ENCODE data around the gene CHSY1.
A peak's percentile ranks its signal among the peaks of the same experiment; 100 is the strongest.

The CHSY1 gene

GRCh38 chr15:101198800-101199199 lies 53.0 kb downstream of the CHSY1 start:
- Histone ChIP-seq H3K4me2 (ENCODE audit: low read length) (peak overlapping the region; percentile 62), H3K9me3 (ENCODE audit: insufficient read depth, low read length) (no peaks in the 10 kb centered on the region), H3K79me2 (ENCODE audit: low read length) (peaks cover 30% of the 10 kb centered on the region), H3K4me1 (ENCODE audit: low read length) (peaks cover 21% of the 10 kb centered on the region), H2AFZ (ENCODE audit: low read depth, low read length) (no peak overlapping the region), H4K20me1 (ENCODE audit: insufficient read depth, low read length) (peaks cover 60% of the 10 kb centered on the region), H3K27me3 (ENCODE audit: low read depth, low read length) (no peaks in the 10 kb centered on the region), H3K9ac (ENCODE audit: low read length) (no peak overlapping the region), H3K27ac (ENCODE audit: low read length) (no peak overlapping the region), H3K4me3 (ENCODE audit: low read length) (peak overlapping the region; percentile 43; the same call in 1 of the 2 replicates), H3K36me3 (replicated peaks; ENCODE audit: low read depth, low read length) (no peaks in the 10 kb centered on the region)
- TF ChIP-seq EZH2phosphoT487 (IDR thresholded peaks at IDR 0.05; ENCODE audit: low read depth), result no peak
- TF ChIP-seq, protein P1, sequence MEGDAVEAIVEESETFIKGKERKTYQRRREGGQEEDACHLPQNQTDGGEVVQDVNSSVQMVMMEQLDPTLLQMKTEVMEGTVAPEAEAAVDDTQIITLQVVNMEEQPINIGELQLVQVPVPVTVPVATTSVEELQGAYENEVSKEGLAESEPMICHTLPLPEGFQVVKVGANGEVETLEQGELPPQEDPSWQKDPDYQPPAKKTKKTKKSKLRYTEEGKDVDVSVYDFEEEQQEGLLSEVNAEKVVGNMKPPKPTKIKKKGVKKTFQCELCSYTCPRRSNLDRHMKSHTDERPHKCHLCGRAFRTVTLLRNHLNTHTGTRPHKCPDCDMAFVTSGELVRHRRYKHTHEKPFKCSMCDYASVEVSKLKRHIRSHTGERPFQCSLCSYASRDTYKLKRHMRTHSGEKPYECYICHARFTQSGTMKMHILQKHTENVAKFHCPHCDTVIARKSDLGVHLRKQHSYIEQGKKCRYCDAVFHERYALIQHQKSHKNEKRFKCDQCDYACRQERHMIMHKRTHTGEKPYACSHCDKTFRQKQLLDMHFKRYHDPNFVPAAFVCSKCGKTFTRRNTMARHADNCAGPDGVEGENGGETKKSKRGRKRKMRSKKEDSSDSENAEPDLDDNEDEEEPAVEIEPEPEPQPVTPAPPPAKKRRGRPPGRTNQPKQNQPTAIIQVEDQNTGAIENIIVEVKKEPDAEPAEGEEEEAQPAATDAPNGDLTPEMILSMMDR (IDR thresholded peaks at IDR 0.05; ENCODE audit: low read depth, low read length), result no peak

DNA sequence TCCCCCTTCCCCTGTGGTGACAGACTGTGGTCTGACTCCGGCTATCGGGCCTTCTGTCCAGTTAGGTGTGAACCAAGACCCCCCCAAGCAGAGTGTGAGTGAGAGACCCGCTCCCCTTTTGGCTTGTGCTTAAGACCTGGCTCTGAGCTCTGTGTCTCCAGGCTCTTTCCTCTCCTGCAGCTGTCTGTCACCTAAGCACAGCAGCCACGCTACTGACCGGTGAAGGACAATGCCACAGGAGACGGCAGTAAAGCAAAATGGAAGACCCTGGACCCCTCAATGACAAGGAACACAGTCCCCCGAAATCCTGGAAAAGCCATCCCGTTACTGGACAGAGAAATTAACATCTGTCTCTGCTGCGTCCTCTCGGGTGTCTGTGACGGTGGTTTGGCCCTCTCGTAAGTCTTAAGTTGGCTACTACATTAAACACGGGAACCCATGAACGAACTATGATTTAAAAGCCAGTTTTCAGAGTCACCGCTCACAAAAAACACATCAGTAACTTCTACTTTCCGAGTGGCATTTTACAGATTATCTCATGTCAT lies 53.7 kb downstream of the CHSY1 start:
- Histone ChIP-seq H2AFZ (ENCODE audit: low read depth, low read length) (no peak overlapping the region), H3K36me3 (replicated peaks; ENCODE audit: low read depth, low read length) (no peaks in the 10 kb centered on the region), H3K9me3 (ENCODE audit: insufficient read depth, low read length) (no peaks in the 10 kb centered on the region), H3K4me1 (ENCODE audit: low read length) (peaks cover 21% of the 10 kb centered on the region), H3K4me3 (ENCODE audit: low read length) (no peak overlapping the region), H3K79me2 (ENCODE audit: low read length) (peaks cover 36% of the 10 kb centered on the region), H4K20me1 (ENCODE audit: insufficient read depth, low read length) (peaks cover 60% of the 10 kb centered on the region), H3K27ac (ENCODE audit: low read length) (no peak overlapping the region), H3K4me2 (ENCODE audit: low read length) (no peak overlapping the region), H3K9ac (ENCODE audit: low read length) (no peak overlapping the region), H3K27me3 (ENCODE audit: low read depth, low read length) (no peaks in the 10 kb centered on the region)
- no peak for TF ChIP-seq EZH2phosphoT487 (IDR thresholded peaks at IDR 0.05; ENCODE audit: low read depth)
- TF ChIP-seq, protein P1 (IDR thresholded peaks at IDR 0.05; ENCODE audit: low read depth, low read length), result no peak

DNA sequence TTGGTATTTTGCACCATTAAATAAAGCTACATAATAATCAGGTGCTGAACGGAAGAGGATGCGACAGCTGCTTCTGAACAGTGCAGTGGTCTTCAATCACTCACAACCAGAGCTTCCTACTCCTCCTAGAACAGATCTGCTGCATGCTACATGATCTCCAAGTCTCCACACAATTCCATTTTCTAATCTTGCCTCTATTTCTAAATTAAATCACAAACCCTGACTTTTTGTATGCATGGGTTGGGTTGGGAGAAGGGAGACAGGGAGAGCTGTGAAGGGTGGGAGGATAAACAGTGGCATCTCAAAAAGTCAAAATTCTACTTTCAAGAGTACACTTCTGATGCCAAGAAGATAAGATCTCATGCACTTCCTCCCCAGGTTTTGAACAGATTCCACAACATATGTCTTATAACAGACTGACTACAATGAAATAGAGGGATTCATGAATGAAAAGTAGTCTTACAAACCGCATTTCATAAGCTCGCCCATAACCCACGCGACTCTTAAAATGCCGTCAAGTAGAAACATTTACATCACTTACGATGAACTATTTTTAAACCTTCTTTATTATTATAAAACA lies 57.2 kb downstream of the CHSY1 start:
- H3K4me3 ChIP-seq (ENCODE audit: low read length), result no peak overlapping the region
- H3K4me1 ChIP-seq (ENCODE audit: low read length), result peaks cover 10% of the 10 kb centered on the region
- no peak overlapping the region for H2AFZ ChIP-seq (ENCODE audit: low read depth, low read length)

GRCh38 chr15:101193806-101194545 lies 57.9 kb downstream of the CHSY1 start:
- Histone ChIP-seq H3K4me1 (ENCODE audit: low read length) (peaks cover 9% of the 10 kb centered on the region), H3K9ac (ENCODE audit: low read length) (no peak overlapping the region), H3K27me3 (ENCODE audit: low read depth, low read length) (peaks cover 21% of the 10 kb centered on the region), H3K27ac (ENCODE audit: low read length) (no peak overlapping the region), H3K4me2 (ENCODE audit: low read length) (no peak overlapping the region), H3K79me2 (ENCODE audit: low read length) (peaks cover 44% of the 10 kb centered on the region), H3K9me3 (ENCODE audit: insufficient read depth, low read length) (no peaks in the 10 kb centered on the region), H4K20me1 (ENCODE audit: insufficient read depth, low read length) (peaks cover 76% of the 10 kb centered on the region), H3K4me3 (ENCODE audit: low read length) (no peak overlapping the region), H3K36me3 (replicated peaks; ENCODE audit: low read depth, low read length) (no peaks in the 10 kb centered on the region), H2AFZ (ENCODE audit: low read depth, low read length) (no peak overlapping the region)
- TF ChIP-seq EZH2phosphoT487 (IDR thresholded peaks at IDR 0.05; ENCODE audit: low read depth), result no peak
- TF ChIP-seq, protein P1 (IDR thresholded peaks at IDR 0.05; ENCODE audit: low read depth, low read length), result no peak

More for the DNA sequence above, 57.2 kb downstream of the CHSY1 start:
- Histone ChIP-seq H3K4me2 (ENCODE audit: low read length) (no peak overlapping the region), H3K9me3 (ENCODE audit: insufficient read depth, low read length) (no peaks in the 10 kb centered on the region), H3K27me3 (ENCODE audit: low read depth, low read length) (peaks cover 16% of the 10 kb centered on the region), H3K27ac (ENCODE audit: low read length) (no peak overlapping the region), H3K79me2 (ENCODE audit: low read length) (peaks cover 38% of the 10 kb centered on the region), H3K36me3 (replicated peaks; ENCODE audit: low read depth, low read length) (no peaks in the 10 kb centered on the region), H4K20me1 (ENCODE audit: insufficient read depth, low read length) (peaks cover 69% of the 10 kb centered on the region), H3K9ac (ENCODE audit: low read length) (no peak overlapping the region)
- no peak for TF ChIP-seq EZH2phosphoT487 (IDR thresholded peaks at IDR 0.05; ENCODE audit: low read depth)
- TF ChIP-seq, protein P1 (IDR thresholded peaks at IDR 0.05; ENCODE audit: low read depth, low read length), result no peak
